Colonic mucosa (tissue), 4 donors: ENCODE measurements around the gene IGSF10. TPM values are rescaled to one million over a fixed set of nuclear protein-coding genes. Genes with fewer than 3 reads are reported as not detected.

ENCODE experiments used
- DNase-seq: peaks from one replicate; pipeline ENCODE4 v3.0.0-alpha.2; 2020
- H3K27ac ChIP-seq: fragments of 200-600 bp; one replicate; pipeline ENCODE4 v1.8.0; 2021
- H3K27me3 ChIP-seq: fragments of 200-600 bp; one replicate; pipeline ENCODE4 v1.8.0; 2021
- H3K36me3 ChIP-seq: fragments of 200-600 bp; one replicate; pipeline ENCODE4 v1.8.0; 2021
- H3K4me1 ChIP-seq: fragments of 200-600 bp; one replicate; pipeline ENCODE4 v1.8.0; 2021; ENCODE audit warnings: mild to moderate bottlenecking
- H3K4me3 ChIP-seq: fragments of 200-600 bp; one replicate; pipeline ENCODE4 v1.8.0; 2021
- H3K9ac ChIP-seq, 2 donors: one replicate each; pipeline ENCODE4 v1.7.0; 2013; ENCODE audit warnings: control low read depth in 2 of 2, low read depth in 2 of 2, low read length in 2 of 2
- H3K9me3 ChIP-seq: fragments of 200-600 bp; one replicate; pipeline ENCODE4 v1.8.0; 2021
- intact Hi-C: fragments of 100-400 bp; cut with DNase I; formaldehyde crosslinking; loops from one replicate; pipeline ENCODE4 v1.14.1; 2022
- total RNA-seq, 2 donors: library from RNA; stranded (reverse); fragmentation: NEBNext Ultra II Directional in 1 of 2; extraction: Animal tissue kit (Norgen Biotek cat#: 25700) in 1 of 2; gene quantifications; one replicate each; pipeline ENCODE4 v1.2.1, GENCODE V29; 2021
- TF ChIP-seq, protein P1 (sequence below): fragments of 200-600 bp; IDR thresholded peaks from one replicate; pipeline ENCODE4 v1.8.0; 2022; ENCODE audit warnings: antibody characterized with exemption, mild to moderate bottlenecking
- donor health status: healthy.
- donor health status: DM: no; HTN: no; CAD: no.
- donor health status: DM: no; HTN: no; CAD: no.

IGSF10 gene
- total RNA-seq, 2 donors from 2014 or later, result 0.96 to 1.5 TPM

DNA sequence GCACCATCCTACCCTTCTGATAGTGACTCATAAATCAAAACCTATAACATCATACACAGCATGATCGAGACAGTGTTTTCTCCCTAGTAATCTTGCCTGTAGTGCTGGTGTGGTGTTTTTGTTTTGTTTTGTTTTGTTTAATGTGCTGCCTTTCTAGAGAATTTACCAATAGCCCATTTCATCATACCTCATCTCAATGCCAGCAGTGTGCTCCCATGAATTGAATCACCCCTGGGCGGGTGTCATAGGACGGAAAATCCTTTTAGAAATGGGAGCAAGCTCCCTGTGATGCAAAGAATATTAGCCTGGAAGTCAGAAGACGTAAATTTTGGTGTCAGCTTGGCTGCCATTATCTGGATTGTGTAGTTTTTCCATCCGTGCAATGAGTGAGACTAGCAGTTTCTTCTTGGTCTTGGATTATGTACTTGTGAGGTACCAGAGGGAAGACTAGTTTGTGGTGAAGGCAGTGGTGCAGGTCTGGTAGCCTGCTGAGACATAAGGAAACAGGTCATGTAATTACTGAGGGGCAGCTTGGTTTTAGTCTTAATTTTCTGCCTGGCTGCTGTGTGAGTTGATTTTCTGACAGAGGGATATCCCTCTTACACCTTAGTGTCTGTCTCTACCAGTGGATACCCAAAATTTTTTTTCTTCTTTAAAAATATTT lies 29.9 kb downstream of the IGSF10 start:
- DNase-seq, result no peak
- no peak overlapping the region for H3K27ac ChIP-seq
- intact Hi-C loops, result no loop called here

DNA sequence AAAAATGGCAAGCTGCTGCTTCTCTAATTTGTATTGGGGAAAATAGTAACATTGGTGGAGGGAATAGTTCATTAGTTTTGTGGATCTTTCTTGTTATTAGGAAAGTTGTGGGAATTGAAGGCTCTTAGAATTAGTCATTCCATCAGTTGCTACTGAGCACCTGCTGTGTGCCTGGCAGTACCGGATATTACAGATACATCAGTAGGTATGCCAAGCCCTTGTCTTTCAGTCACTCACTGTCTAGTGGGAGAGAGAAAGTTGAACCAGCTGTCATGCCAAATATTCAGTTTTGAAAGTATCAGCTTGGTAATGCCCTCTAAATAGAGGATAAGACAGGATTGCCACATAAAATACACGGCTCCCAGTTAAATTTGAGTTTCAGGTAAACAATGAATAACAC lies 32.5 kb downstream of the IGSF10 start:
- H3K27me3 ChIP-seq, result no peaks in the 10 kb centered on the region
- H3K27ac ChIP-seq, result no peak overlapping the region
- TF ChIP-seq, protein P1, sequence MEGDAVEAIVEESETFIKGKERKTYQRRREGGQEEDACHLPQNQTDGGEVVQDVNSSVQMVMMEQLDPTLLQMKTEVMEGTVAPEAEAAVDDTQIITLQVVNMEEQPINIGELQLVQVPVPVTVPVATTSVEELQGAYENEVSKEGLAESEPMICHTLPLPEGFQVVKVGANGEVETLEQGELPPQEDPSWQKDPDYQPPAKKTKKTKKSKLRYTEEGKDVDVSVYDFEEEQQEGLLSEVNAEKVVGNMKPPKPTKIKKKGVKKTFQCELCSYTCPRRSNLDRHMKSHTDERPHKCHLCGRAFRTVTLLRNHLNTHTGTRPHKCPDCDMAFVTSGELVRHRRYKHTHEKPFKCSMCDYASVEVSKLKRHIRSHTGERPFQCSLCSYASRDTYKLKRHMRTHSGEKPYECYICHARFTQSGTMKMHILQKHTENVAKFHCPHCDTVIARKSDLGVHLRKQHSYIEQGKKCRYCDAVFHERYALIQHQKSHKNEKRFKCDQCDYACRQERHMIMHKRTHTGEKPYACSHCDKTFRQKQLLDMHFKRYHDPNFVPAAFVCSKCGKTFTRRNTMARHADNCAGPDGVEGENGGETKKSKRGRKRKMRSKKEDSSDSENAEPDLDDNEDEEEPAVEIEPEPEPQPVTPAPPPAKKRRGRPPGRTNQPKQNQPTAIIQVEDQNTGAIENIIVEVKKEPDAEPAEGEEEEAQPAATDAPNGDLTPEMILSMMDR, result no peak
- no peaks in the 10 kb centered on the region for H3K9me3 ChIP-seq
- H3K4me1 ChIP-seq, result no peaks in the 10 kb centered on the region
- H3K36me3 ChIP-seq, result no peaks in the 10 kb centered on the region
- intact Hi-C loops, result no loop called here
- no peak overlapping the region for H3K9ac ChIP-seq
- DNase-seq, result no peak
- H3K4me3 ChIP-seq, result no peak overlapping the region

More for the DNA sequence above, 29.9 kb downstream of the IGSF10 start:
- Histone ChIP-seq H3K4me1 (no peaks in the 10 kb centered on the region), H3K9me3 (no peaks in the 10 kb centered on the region), H3K36me3 (no peaks in the 10 kb centered on the region), H3K9ac (no peak overlapping the region), H3K4me3 (no peak overlapping the region), H3K27me3 (no peaks in the 10 kb centered on the region)
- TF ChIP-seq, protein P1, result no peak

DNA sequence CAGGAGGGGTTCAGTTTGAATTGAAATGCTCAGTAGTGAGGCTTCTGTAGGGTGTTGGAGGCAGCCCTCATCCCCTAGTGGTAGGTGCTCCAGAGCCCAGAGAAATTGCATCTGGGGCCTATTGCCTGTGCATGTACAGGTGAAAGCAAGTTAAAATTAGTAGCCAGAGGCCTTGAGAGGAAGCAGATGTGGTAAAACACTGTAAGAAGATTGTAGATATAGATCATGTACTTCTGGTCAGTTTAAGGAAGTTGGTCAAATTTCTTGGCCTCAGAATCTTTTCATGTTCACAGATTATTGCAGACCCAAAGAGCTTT lies 34.6 kb downstream of the IGSF10 start:
- DNase-seq, result no peak
- no peak overlapping the region for H3K27ac ChIP-seq
- no peaks in the 10 kb centered on the region for H3K9me3 ChIP-seq
- H3K4me1 ChIP-seq, result no peaks in the 10 kb centered on the region
- no peaks in the 10 kb centered on the region for H3K27me3 ChIP-seq
- H3K4me3 ChIP-seq, result no peak overlapping the region
- intact Hi-C loops, result no loop called here
- no peaks in the 10 kb centered on the region for H3K36me3 ChIP-seq
- TF ChIP-seq, protein P1, result no peak
- H3K9ac ChIP-seq, result no peak overlapping the region

DNA sequence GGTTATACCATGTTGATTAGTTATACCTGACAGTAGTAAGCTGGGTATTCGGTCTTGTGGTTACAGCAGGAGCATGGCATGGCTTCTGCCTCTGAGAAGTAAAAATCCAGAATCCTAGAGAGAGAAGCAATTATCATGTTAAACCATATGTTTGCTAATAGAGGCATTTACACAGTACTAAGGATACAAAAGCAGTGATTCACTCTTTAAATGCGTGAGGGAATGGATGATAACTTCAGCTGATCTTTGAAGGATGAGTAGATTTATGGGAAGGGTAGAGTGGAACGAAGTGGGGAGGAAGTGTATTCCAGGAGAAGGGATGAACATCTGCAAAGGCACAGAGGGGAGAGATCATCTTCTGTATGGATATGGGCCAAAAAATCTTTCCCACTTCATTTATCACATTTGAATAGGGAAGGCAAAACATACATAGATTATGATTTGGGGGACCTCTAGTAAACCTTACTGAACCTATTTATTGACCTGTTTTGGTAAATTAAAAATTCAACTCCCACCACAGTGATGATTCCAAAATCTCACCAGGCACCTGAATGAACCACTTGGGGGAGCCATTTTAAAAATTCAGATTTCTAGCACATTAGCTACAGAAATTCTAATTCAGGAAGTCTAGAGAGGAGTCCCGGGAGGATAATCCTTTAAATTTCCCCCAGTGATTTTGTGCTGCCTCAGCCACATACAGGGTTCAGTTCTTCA lies 35.1 kb downstream of the IGSF10 start:
- no peak for DNase-seq
- Histone ChIP-seq H3K9ac (no peak overlapping the region), H3K9me3 (no peaks in the 10 kb centered on the region), H3K4me1 (no peaks in the 10 kb centered on the region), H3K4me3 (no peak overlapping the region), H3K27me3 (no peaks in the 10 kb centered on the region), H3K36me3 (no peaks in the 10 kb centered on the region), H3K27ac (no peak overlapping the region)
- TF ChIP-seq, protein P1, result no peak
- intact Hi-C loops, result no loop called here

DNA sequence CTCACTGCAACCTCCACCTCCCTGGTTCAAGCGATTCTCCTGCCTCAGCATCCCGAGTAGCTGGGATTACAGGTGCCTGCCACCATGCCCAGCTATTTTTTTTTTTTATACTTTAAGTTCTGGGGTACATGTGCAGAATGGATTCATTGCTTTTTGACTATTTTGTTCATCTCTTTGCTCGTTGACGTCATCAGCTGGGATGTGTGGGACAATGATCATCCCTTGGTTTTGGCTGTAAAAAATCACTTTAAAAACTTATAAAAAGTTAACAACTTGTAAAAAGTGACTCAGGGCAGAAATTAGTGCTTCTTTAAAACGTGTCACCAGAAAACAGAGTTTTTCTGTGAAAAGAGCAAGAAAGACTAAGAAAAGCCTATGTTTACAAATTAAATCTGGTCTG lies 37.8 kb downstream of the IGSF10 start:
- intact Hi-C loops, result no loop called here
- H3K9ac ChIP-seq, result no peak overlapping the region
- H3K27me3 ChIP-seq, result no peaks in the 10 kb centered on the region
- H3K4me1 ChIP-seq, result no peaks in the 10 kb centered on the region
- no peak overlapping the region for H3K4me3 ChIP-seq
- H3K27ac ChIP-seq, result no peak overlapping the region
- DNase-seq, result no peak
- TF ChIP-seq, protein P1, result no peak
- H3K9me3 ChIP-seq, result no peaks in the 10 kb centered on the region
- H3K36me3 ChIP-seq, result no peaks in the 10 kb centered on the region
